ENCODE data around the gene STK39.
"Not testable (repeated sequence)": the region's sequence is repeated elsewhere in the genome, so short reads cannot be mapped to it uniquely, and the experiment has no call there.

STK39 gene

DNA sequence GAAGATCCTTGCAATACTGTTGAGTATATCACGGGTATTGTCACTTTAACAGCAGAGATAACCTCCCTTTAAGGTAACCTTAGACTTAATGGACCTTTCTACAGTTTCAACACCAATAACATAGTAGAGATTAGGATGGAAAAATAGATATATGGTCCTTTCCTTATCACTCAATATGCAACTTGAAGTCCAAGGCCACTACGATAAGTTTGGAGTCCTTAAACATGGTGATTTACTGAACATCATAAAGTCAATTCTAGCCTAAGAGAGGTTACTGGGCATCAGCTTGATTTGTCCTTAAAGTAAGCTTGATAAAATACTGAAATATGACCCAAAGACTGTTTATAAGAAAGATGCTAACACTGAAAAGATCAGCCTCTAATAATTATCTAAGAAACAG, 203.2 kb downstream of the STK39 start:
- H3K27me3 ChIP-seq (ENCODE audit: insufficient read depth, poor library complexity, severe bottlenecking): no peaks in the 10 kb centered on the region
- TF ChIP-seq POLR2AphosphoS5 (IDR thresholded peaks at IDR 0.05; ENCODE audit: low read depth) (no peak), REST (IDR thresholded peaks at IDR 0.05; ENCODE audit: insufficient replicate concordance, low read depth) (no peak), GABPA (IDR thresholded peaks at IDR 0.05; ENCODE audit: low read depth) (no peak), CTCF (IDR thresholded peaks at IDR 0.05; ENCODE audit: insufficient read depth, low read length) (no peak), SPI1 (IDR thresholded peaks at IDR 0.05; ENCODE audit: borderline replicate concordance, low read depth) (no peak)
- DNase-seq (ENCODE audit: low read depth in 1 of 2, low spot score in 1 of 2): no peak
- H3K4me3 ChIP-seq (replicated peaks; ENCODE audit: insufficient read depth, low read length): no peak overlapping the region
- no peak overlapping the region for H3K27ac ChIP-seq (replicated peaks)

DNA sequence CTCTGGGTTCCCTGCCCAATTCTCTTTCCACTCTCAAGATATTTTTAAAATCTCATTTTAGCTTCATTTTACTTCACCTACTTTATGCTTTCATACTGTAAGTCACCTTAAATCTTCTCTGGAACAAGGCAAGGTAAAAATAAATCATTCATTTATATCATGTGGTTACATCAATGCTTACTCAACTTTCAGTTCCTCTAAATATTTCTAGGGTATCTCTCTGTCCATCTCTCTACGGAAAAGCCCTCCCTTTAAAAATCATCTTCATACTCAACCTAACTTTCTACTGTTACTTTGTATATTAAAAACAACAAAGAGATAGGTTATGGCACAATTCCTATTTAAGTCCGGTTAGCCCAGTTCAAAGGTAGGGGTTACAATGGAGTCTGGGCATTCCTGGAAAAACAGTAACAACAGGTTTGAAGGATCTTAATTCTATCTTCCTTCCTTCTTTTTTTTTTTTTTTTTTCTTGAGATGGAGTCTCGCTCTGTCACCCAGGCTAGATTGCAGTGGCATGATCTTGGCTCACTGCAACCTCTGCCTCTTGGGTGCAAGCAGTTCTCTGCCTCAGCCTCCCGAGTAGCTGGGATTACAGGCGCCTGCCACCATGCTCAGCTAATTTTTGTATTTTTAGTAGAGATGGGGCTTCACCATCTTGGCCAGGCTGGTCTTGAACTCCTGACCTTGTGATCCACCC, 205.1 kb downstream of the STK39 start:
- 0 out of 2 replicates have a peak, but pooled peaks have one; percentile 28 for TF ChIP-seq SPI1 (IDR thresholded peaks at IDR 0.05; ENCODE audit: borderline replicate concordance, low read depth)
- not testable (repeated sequence) for DNase-seq (ENCODE audit: low read depth in 1 of 2, low spot score in 1 of 2); H3K27me3 ChIP-seq (ENCODE audit: insufficient read depth, poor library complexity, severe bottlenecking); H3K27ac ChIP-seq (replicated peaks); H3K4me3 ChIP-seq (replicated peaks; ENCODE audit: insufficient read depth, low read length)

DNA sequence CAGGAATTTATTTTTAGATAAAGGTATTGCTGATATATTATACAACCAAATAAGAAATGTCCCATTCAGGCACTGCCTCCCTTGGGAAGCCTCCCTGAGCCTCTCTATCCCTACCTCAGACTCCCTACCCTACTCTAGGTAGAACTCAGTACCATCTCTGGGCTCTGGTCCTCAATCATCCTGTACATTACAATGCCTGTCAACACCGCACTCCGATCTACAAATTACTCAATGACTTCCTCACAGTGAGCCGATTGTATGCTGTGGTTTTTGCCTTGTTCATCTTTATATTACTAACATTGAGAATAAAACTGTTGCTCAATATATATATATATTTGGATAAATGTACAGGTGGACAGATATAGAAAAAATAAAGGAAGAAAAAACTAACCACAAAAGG, 207.5 kb downstream of the STK39 start:
- TF ChIP-seq REST (IDR thresholded peaks at IDR 0.05; ENCODE audit: insufficient replicate concordance, low read depth) (no peak), CTCF (IDR thresholded peaks at IDR 0.05; ENCODE audit: insufficient read depth, low read length) (no peak), POLR2AphosphoS5 (IDR thresholded peaks at IDR 0.05; ENCODE audit: low read depth) (no peak), SPI1 (IDR thresholded peaks at IDR 0.05; ENCODE audit: borderline replicate concordance, low read depth) (no peak; the same call in 1 of the 2 replicates), GABPA (IDR thresholded peaks at IDR 0.05; ENCODE audit: low read depth) (no peak)
- Histone ChIP-seq H3K27ac (replicated peaks) (no peak overlapping the region), H3K27me3 (ENCODE audit: insufficient read depth, poor library complexity, severe bottlenecking) (no peaks in the 10 kb centered on the region), H3K4me3 (replicated peaks; ENCODE audit: insufficient read depth, low read length) (no peak overlapping the region)
- DNase-seq (ENCODE audit: low read depth in 1 of 2, low spot score in 1 of 2): no peak

GRCh38 chr2:168037778-168038177, 209.6 kb downstream of the STK39 start:
- Histone ChIP-seq H3K27ac (replicated peaks) (no peak overlapping the region), H3K27me3 (ENCODE audit: insufficient read depth, poor library complexity, severe bottlenecking) (no peaks in the 10 kb centered on the region), H3K4me3 (replicated peaks; ENCODE audit: insufficient read depth, low read length) (no peak overlapping the region)
- DNase-seq (ENCODE audit: low read depth in 1 of 2, low spot score in 1 of 2): no peak
- TF ChIP-seq REST (IDR thresholded peaks at IDR 0.05; ENCODE audit: insufficient replicate concordance, low read depth) (no peak), CTCF (IDR thresholded peaks at IDR 0.05; ENCODE audit: insufficient read depth, low read length) (no peak), SPI1 (IDR thresholded peaks at IDR 0.05; ENCODE audit: borderline replicate concordance, low read depth) (no peak), GABPA (IDR thresholded peaks at IDR 0.05; ENCODE audit: low read depth) (no peak), POLR2AphosphoS5 (IDR thresholded peaks at IDR 0.05; ENCODE audit: low read depth) (no peak)

All from HL-60 (cell line).